HG03175 (cell line): ENCODE data around the gene STK33.

Experiments used
- ATAC-seq: cut with Tn5 transposase; IDR thresholded peaks from one replicate; pipeline ENCODE4 v1.9.1; 2021; ENCODE audit warnings: mild to moderate bottlenecking, moderate library complexity; ENCODE audit not compliant: unreplicated experiment

The STK33 gene

GRCh38 chr11:8381343-8381742 is 212.7 kb downstream of the STK33 start:
- no peak for ATAC-seq

GRCh38 chr11:8375932-8376331 is 218.1 kb downstream of the STK33 start:
- no peak for ATAC-seq

GRCh38 chr11:8375460-8375859 is 218.6 kb downstream of the STK33 start:
- no peak for ATAC-seq

GRCh38 chr11:8374716-8375115 is 219.3 kb downstream of the STK33 start:
- ATAC-seq: no peak

GRCh38 chr11:8373519-8374432 is 220.3 kb downstream of the STK33 start:
- ATAC-seq: no peak

GRCh38 chr11:8372641-8373381 is 221.2 kb downstream of the STK33 start:
- ATAC-seq: no peak

- no peak for ATAC-seq
Measured at GRCh38 chr11:8371516-8371884, 222.5 kb downstream of the STK33 start.

- no peak for ATAC-seq
Measured at GRCh38 chr11:8370812-8371515, 223.1 kb downstream of the STK33 start.

GRCh38 chr11:8369592-8370205 is 224.3 kb downstream of the STK33 start:
- ATAC-seq: no peak

- ATAC-seq: no peak
Measured at GRCh38 chr11:8368772-8369171, 225.3 kb downstream of the STK33 start.

GRCh38 chr11:8368194-8368593 is 225.8 kb downstream of the STK33 start:
- no peak for ATAC-seq

GRCh38 chr11:8366316-8366715 is 227.7 kb downstream of the STK33 start:
- no peak for ATAC-seq

GRCh38 chr11:8365216-8365941 is 228.6 kb downstream of the STK33 start:
- ATAC-seq: no peak

- no peak for ATAC-seq
Measured at GRCh38 chr11:8363921-8364320, 230.1 kb downstream of the STK33 start.

- ATAC-seq: no peak
Measured at GRCh38 chr11:8362899-8363298, 231.1 kb downstream of the STK33 start.

GRCh38 chr11:8362491-8362890 is 231.5 kb downstream of the STK33 start:
- no peak for ATAC-seq

GRCh38 chr11:8361664-8362210 is 232.3 kb downstream of the STK33 start:
- no peak for ATAC-seq

- no peak for ATAC-seq
Measured at GRCh38 chr11:8361206-8361605, 232.8 kb downstream of the STK33 start.

- no peak for ATAC-seq
Measured at GRCh38 chr11:8360086-8360828, 233.8 kb downstream of the STK33 start.
